ENCODE results near the gene RPL22.

Gene RPL22

GRCh38 chr1:6162341-6162740 is 37.1 kb downstream of the RPL22 start:
- DNase-seq (ENCODE audit: low read depth, low spot score), result no peak
- H3K27ac ChIP-seq, result no peak overlapping the region

DNA sequence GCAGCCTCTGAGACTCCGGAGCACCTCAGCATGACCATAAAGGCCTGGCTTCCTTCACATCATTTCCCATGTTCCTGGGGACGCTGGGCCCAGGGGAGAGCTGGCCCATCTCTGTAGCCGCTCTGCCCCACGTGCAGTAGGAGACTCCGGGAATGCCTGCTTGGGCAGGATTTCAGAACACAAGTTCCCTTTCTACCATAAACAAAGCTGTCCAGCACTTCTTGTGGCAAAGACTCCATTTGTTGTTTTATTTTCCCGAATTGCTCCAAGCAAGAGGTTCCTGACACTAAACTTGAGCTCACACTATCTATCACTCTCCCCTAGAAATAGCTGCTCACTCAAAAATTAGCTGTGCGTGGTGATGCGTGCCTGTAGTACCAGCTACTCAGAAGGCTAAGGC is 41.2 kb downstream of the RPL22 start:
- peak overlapping the region; percentile 49 for H3K27ac ChIP-seq
- DNase-seq (ENCODE audit: low read depth, low spot score), result no peak

DNA sequence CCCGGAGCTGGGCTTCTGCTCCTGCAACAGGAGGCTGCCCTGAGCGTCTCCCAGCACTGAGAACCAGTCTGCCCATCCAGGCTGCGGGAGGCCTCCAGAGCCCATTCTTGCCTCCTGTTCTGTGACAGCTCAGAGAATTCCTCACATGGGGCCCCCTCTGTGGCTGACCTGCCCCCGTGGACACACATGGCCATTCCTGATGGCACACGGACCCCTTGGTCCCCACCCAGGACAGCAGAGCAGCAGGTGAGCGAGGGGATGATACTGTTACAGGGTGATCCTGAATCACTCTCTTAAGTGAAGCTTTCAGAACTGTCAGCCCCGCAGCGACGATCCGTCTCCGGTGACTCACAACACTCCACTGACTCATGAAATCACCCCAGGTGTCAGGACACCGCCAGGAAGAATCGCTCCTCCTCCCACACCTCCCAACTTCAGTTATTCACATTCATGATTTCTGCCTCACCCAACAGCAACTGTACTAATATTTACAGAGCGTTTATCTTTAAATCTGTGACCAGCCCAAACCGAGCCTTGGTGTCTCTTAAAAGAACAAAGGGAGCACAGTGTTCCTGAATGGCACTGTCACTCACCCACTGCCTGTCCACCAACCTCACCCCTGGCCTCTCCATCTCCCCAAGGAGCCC is 41.7 kb downstream of the RPL22 start:
- peak overlapping the region; percentile 49 for H3K27ac ChIP-seq
- DNase-seq (ENCODE audit: low read depth, low spot score), result peak; percentile 83

DNA sequence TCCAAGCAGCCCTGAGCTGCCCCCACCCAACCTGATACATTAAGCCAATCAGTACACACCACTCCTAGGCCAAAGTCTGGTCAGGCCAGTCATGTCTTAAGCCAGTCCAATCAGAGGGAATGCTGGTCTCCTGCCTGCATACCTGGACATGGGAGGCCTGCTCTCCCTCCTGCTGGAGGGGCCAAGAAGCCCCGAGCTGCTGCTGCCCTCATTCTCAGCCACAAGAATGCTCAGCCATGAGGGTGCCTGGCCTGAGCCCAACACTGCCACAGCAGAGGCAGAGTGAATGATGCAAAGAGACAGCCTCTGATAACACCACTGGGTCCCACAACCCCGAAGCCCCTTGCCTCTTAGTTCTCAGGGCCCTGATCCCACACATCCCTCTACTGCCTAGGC is 42.3 kb downstream of the RPL22 start:
- peak overlapping the region; percentile 49 for H3K27ac ChIP-seq
- no peak for DNase-seq (ENCODE audit: low read depth, low spot score)

GRCh38 chr1:6154525-6155319 is 44.7 kb downstream of the RPL22 start:
- no peak overlapping the region for H3K27ac ChIP-seq
- DNase-seq (ENCODE audit: low read depth, low spot score), result no peak

GRCh38 chr1:6152882-6153281 is 46.5 kb downstream of the RPL22 start:
- DNase-seq (ENCODE audit: low read depth, low spot score), result no peak
- H3K27ac ChIP-seq, result no peak overlapping the region

DNA sequence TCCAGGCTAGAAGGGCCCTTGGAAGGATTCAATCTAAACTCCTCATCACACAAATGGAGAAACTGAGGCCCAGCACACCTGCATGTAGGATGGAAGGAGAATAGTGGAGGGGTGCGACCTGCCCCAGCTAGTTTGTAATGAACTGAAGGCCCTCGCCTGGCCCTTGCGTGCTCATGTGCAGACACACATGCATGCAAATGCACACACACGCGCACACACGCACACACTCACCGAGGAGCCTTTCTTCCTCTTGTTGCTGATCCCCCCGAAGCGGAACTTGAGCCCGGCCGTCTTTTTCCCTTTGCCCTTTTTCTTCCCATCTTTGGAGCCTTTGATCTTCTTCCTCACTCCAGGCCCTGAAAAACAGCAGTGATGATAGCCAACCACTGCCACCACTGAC is 47.2 kb downstream of the RPL22 start:
- H3K27ac ChIP-seq, result no peak overlapping the region
- no peak for DNase-seq (ENCODE audit: low read depth, low spot score)

- no peak overlapping the region for H3K27ac ChIP-seq
Observed at GRCh38 chr1:6151291-6151822, 48.0 kb downstream of the RPL22 start.

GRCh38 chr1:6150006-6150938 is 49.1 kb downstream of the RPL22 start:
- no peak overlapping the region for H3K27ac ChIP-seq
- DNase-seq (ENCODE audit: low read depth, low spot score), result no peak

More at GRCh38 chr1:6151291-6151822, 48.0 kb downstream of the RPL22 start:
- no peak for DNase-seq (ENCODE audit: low read depth, low spot score)

GRCh38 chr1:6149597-6149996 is 49.8 kb downstream of the RPL22 start:
- H3K27ac ChIP-seq, result no peak overlapping the region
- DNase-seq (ENCODE audit: low read depth, low spot score), result no peak

- no peak overlapping the region for H3K27ac ChIP-seq
- no peak for DNase-seq (ENCODE audit: low read depth, low spot score)
Observed at GRCh38 chr1:6148497-6149241, 50.7 kb downstream of the RPL22 start.

DNA sequence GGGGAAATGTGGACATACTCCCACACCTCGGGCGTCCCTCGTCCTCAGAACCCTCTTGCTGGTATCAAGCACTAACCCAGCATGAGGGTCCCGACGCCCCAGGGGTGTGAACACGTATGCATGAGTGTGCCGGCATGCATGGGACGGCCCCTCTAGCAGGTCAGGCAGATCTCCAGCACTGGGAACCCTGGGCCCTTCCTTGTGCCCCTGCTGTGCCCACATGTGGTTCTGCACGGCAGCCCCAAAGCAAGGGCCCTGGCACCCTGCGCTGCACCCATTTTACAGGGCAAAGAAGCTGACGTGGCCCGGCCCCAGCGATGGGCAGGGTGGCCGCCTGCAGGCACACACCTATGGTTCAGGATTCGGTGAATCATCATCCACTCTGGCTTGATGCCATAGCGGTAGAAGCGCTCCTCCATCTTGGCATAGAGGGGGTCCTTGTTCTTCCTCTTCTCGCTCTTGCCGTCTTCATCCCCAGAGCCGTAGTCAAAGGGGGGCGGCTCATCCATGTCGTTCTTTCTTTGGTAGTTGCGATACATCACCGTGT is 53.5 kb downstream of the RPL22 start:
- H3K27ac ChIP-seq, result no peak overlapping the region
- DNase-seq (ENCODE audit: low read depth, low spot score), result no peak

- H3K27ac ChIP-seq, result no peak overlapping the region
- no peak for DNase-seq (ENCODE audit: low read depth, low spot score)
Observed at GRCh38 chr1:6145396-6145750, 54.0 kb downstream of the RPL22 start.

- H3K27ac ChIP-seq, result no peak overlapping the region
Observed at GRCh38 chr1:6144647-6145395, 54.6 kb downstream of the RPL22 start.

DNA sequence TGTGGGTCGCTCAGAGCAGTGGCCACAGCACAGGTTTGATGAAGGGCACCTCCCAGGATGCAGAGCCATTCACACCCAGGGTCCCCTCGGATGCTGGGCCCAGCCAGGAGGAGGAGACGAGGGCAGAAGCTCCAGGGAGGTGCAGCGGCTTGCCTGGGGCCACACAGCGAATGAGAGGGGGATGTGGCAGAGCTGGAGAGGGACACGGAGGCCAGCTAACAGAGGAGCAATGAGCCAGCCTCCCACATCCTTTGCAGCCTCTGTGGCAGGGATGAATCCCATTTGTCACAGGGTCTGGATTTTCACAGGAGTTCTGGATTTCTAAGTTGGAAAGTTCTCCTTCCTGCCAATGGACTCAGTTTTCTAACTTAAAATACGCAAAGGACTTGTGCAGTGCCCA is 55.2 kb downstream of the RPL22 start:
- DNase-seq (ENCODE audit: low read depth, low spot score), result no peak
- H3K27ac ChIP-seq, result no peak overlapping the region

More at GRCh38 chr1:6144647-6145395, 54.6 kb downstream of the RPL22 start:
- no peak for DNase-seq (ENCODE audit: low read depth, low spot score)

DNA sequence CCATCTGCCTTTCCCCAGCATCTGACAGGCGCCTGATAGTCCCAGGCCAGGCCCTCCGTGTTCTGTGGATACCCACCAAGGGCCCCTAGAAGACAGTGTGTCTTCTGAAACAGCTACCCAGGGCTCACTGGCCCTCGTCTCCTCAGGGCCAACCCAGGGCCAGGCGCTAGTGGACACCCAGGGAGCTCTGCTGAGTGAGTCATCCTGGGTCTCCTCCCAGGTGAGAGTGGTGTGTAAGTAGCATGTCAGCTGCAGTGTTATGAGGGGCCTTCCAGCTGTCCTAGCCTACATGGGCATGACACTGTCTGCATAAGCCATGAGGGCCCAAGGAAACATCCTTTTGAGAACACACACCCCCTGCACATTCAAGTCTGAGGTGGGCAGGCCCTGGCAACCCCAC is 56.0 kb downstream of the RPL22 start:
- no peak overlapping the region for H3K27ac ChIP-seq
- no peak for DNase-seq (ENCODE audit: low read depth, low spot score)

DNA sequence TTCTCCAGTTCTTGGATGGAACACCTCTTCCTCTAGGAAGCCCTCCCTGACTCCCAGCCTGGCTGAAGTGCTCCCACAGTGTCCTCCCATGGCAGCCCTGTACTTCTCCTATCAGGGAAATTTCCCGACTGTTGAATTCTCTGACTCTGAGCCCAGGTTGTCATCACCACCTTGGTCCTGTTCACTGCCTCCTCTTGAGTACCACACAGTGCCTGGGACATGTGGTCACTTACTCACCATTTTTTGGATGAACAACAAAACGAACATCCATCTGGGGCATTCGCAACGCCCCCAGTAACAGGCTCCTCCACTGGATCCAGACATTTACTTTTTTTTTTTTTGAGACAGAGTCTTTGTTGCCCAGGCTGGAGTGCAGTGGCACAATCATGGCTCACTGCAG is 56.7 kb downstream of the RPL22 start:
- no peak overlapping the region for H3K27ac ChIP-seq
- DNase-seq (ENCODE audit: low read depth, low spot score), result no peak

DNA sequence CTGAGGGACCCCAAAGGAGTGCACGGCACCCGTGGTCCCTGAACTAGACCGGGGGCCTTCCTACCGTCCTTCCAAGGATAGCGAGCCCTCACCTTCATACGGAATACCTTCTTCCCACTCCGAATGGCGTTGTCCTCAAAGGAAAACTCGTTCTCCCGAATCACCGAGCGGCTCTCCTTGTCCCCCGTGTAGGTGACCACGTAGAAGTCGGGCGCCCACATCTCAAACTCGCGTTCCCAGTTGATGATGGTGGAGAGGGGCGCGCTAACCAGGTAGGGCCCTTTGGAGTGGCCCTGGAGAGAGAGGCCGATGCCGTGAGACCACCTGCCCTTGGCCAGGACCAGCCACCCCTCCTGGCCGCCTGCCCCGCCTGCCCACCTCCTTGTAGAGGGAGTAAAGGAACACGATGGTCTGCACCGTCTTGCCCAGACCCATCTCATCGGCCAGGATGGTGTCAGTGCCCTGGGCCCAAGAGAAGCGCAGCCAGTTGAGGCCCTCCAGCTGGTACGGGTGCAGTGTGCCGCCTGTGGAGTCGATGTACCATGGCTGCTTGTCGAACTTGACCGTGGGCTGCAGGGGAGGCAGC is 57.3 kb downstream of the RPL22 start:
- no peak for DNase-seq (ENCODE audit: low read depth, low spot score)
- no peak overlapping the region for H3K27ac ChIP-seq

- no peak overlapping the region for H3K27ac ChIP-seq
- DNase-seq (ENCODE audit: low read depth, low spot score), result no peak
Observed at GRCh38 chr1:6141592-6141991, 57.8 kb downstream of the RPL22 start.

Data from epithelial cell of prostate (primary cell).